ENCODE measurements around the gene SPTLC3. TPM values are rescaled to one million over a fixed set of nuclear protein-coding genes. Genes with fewer than 3 reads are reported as not detected.

SPTLC3 gene
- total and polyA plus RNA-seq, 2 donors (not counting 1 experiment from before 2014, with no cell fraction given) = not detected

GRCh38 chr20:12989586-12990115 lies 19.1 kb upstream of the SPTLC3 start:
- no peaks in the 10 kb centered on the region for H3K4me1 Mint-ChIP-seq
- H3K27ac ChIP-seq (ENCODE audit: low read length in 2 of 2) = no peak overlapping the region
- peaks cover 4% of the 10 kb centered on the region for H3K27me3 Mint-ChIP-seq
- no peaks in the 10 kb centered on the region for H3K9me3 ChIP-seq (ENCODE audit: control extremely low read depth in 1 of 3, control insufficient read depth in 2 of 3, insufficient read depth in 1 of 3, low read length in 2 of 3)
- intact Hi-C loops (cut with micrococcal nuclease) = no loop called here
- no CpG with 5 or more reads among the region's 3 CpGs for WGBS (ENCODE audit: insufficient coverage)
- TF ChIP-seq CTCF (IDR thresholded peaks at IDR 0.05) (no peak), EZH2 (IDR thresholded peaks at IDR 0.05; ENCODE audit: borderline replicate concordance, insufficient read depth, low read depth, low read length, poor library complexity, severe bottlenecking) (no peak)
- no peak overlapping the region for H3K4me2 ChIP-seq (replicated peaks; ENCODE audit: low read depth, low read length, poor library complexity, severe bottlenecking)
- H3K9ac ChIP-seq (ENCODE audit: low read length) = no peak overlapping the region
- H3K27me3 ChIP-seq (replicated peaks in 1 of 4; ENCODE audit: control extremely low read depth in 1 of 4, control insufficient read depth in 3 of 4, insufficient read depth in 4 of 4, low read length in 3 of 4) = no peaks in the 10 kb centered on the region
- no peak overlapping the region for H3K27ac Mint-ChIP-seq
- DNase-seq (no peak), ATAC-seq (ENCODE audit: low read depth) (no peak)
- ChIA-PET POLR2A (no interaction called here), CTCF (no interaction called here)
- H4K20me1 ChIP-seq (ENCODE audit: control insufficient read depth, insufficient read depth, low read length, poor library complexity, severe bottlenecking) = no peaks in the 10 kb centered on the region
- H3K4me1 ChIP-seq (ENCODE audit: control insufficient read depth in 2 of 2, insufficient read depth in 2 of 2, low read length in 2 of 2) = no peaks in the 10 kb centered on the region
- no peak overlapping the region for H2AFZ ChIP-seq (ENCODE audit: insufficient read depth, low read depth, low read length, poor library complexity, severe bottlenecking)
- no peak overlapping the region for H3K4me3 ChIP-seq (ENCODE audit: control extremely low read depth in 1 of 5, extremely low read depth in 1 of 5, insufficient read depth in 1 of 5, low read depth in 2 of 5, low read length in 4 of 5)
- H3K79me2 ChIP-seq (ENCODE audit: control insufficient read depth, insufficient read depth, low read length) = no peaks in the 10 kb centered on the region
- H3K36me3 ChIP-seq (replicated peaks in 1 of 2; ENCODE audit: control extremely low read depth in 1 of 2, control insufficient read depth in 1 of 2, extremely low read depth in 1 of 2, insufficient read depth in 2 of 2, low read length in 1 of 2) = no peaks in the 10 kb centered on the region
- H3K9me3 Mint-ChIP-seq (ENCODE audit: insufficient read depth) = no peaks in the 10 kb centered on the region
- no peak overlapping the region for H3K4me3 Mint-ChIP-seq

- H3K36me3 ChIP-seq (replicated peaks in 1 of 2; ENCODE audit: control extremely low read depth in 1 of 2, control insufficient read depth in 1 of 2, extremely low read depth in 1 of 2, insufficient read depth in 2 of 2, low read length in 1 of 2) = no peaks in the 10 kb centered on the region
- TF ChIP-seq EZH2 (IDR thresholded peaks at IDR 0.05; ENCODE audit: borderline replicate concordance, insufficient read depth, low read depth, low read length, poor library complexity, severe bottlenecking) = no peak
- TF ChIP-seq CTCF (IDR thresholded peaks at IDR 0.05) = no peak
- H3K79me2 ChIP-seq (ENCODE audit: control insufficient read depth, insufficient read depth, low read length) = no peaks in the 10 kb centered on the region
- ATAC-seq (ENCODE audit: low read depth) (no peak), DNase-seq (no peak)
- ChIA-PET CTCF (no interaction called here), POLR2A (no interaction called here)
- no peak overlapping the region for H3K27ac ChIP-seq (ENCODE audit: low read length in 2 of 2)
- H3K4me2 ChIP-seq (replicated peaks; ENCODE audit: low read depth, low read length, poor library complexity, severe bottlenecking) = no peak overlapping the region
- intact Hi-C loops (cut with micrococcal nuclease) = no loop called here
- H3K9me3 ChIP-seq (ENCODE audit: control extremely low read depth in 1 of 3, control insufficient read depth in 2 of 3, insufficient read depth in 1 of 3, low read length in 2 of 3) = no peaks in the 10 kb centered on the region
- H4K20me1 ChIP-seq (ENCODE audit: control insufficient read depth, insufficient read depth, low read length, poor library complexity, severe bottlenecking) = no peaks in the 10 kb centered on the region
- WGBS (ENCODE audit: insufficient coverage) = no CpG with 5 or more reads among the region's 2 CpGs
- no peak overlapping the region for H2AFZ ChIP-seq (ENCODE audit: insufficient read depth, low read depth, low read length, poor library complexity, severe bottlenecking)
- Mint-ChIP-seq H3K27ac (no peak overlapping the region), H3K4me3 (no peak overlapping the region), H3K4me1 (no peaks in the 10 kb centered on the region), H3K27me3 (no peaks in the 10 kb centered on the region), H3K9me3 (ENCODE audit: insufficient read depth) (no peaks in the 10 kb centered on the region)
- no peak overlapping the region for H3K9ac ChIP-seq (ENCODE audit: low read length)
- no peak overlapping the region for H3K4me3 ChIP-seq (ENCODE audit: control extremely low read depth in 1 of 5, extremely low read depth in 1 of 5, insufficient read depth in 1 of 5, low read depth in 2 of 5, low read length in 4 of 5)
- no peaks in the 10 kb centered on the region for H3K4me1 ChIP-seq (ENCODE audit: control insufficient read depth in 2 of 2, insufficient read depth in 2 of 2, low read length in 2 of 2)
- H3K27me3 ChIP-seq (replicated peaks in 1 of 4; ENCODE audit: control extremely low read depth in 1 of 4, control insufficient read depth in 3 of 4, insufficient read depth in 4 of 4, low read length in 3 of 4) = no peaks in the 10 kb centered on the region
Measured at GRCh38 chr20:12997128-12997655, 11.6 kb upstream of the SPTLC3 start.
